ENCODE results near the gene PILRA. TPM values are rescaled to one million over a fixed set of nuclear protein-coding genes. Genes with fewer than 3 reads are reported as not detected.
A peak's percentile ranks its signal among the peaks of the same experiment; 100 is the strongest.

The PILRA gene
- total and polyA plus RNA-seq, 2 donors (not counting 1 experiment from before 2014, with no cell fraction given), result 10.3 to 23.0 TPM

GRCh38 chr7:100433592-100434296 lies 60.5 kb downstream of the PILRA start:
- Histone ChIP-seq H3K27me3 (replicated peaks in 1 of 4; ENCODE audit: control extremely low read depth in 1 of 4, control insufficient read depth in 3 of 4, insufficient read depth in 4 of 4, low read length in 3 of 4) (no peaks in the 10 kb centered on the region), H3K27ac (ENCODE audit: low read length in 2 of 2) (peak overlapping the region in 1 of 2 donors; percentile 91), H3K79me2 (ENCODE audit: control insufficient read depth, insufficient read depth, low read length) (peaks cover 39% of the 10 kb centered on the region), H3K4me3 (ENCODE audit: control extremely low read depth in 1 of 5, extremely low read depth in 1 of 5, insufficient read depth in 1 of 5, low read depth in 2 of 5, low read length in 4 of 5) (no peak overlapping the region), H3K9me3 (ENCODE audit: control extremely low read depth in 1 of 3, control insufficient read depth in 2 of 3, insufficient read depth in 1 of 3, low read length in 2 of 3) (no peaks in the 10 kb centered on the region), H3K4me2 (replicated peaks; ENCODE audit: low read depth, low read length, poor library complexity, severe bottlenecking) (no peak overlapping the region), H4K20me1 (ENCODE audit: control insufficient read depth, insufficient read depth, low read length, poor library complexity, severe bottlenecking) (peaks cover 44% of the 10 kb centered on the region), H3K9ac (ENCODE audit: low read length) (no peak overlapping the region), H2AFZ (ENCODE audit: insufficient read depth, low read depth, low read length, poor library complexity, severe bottlenecking) (no peak overlapping the region), H3K36me3 (replicated peaks in 1 of 2; ENCODE audit: control extremely low read depth in 1 of 2, control insufficient read depth in 1 of 2, extremely low read depth in 1 of 2, insufficient read depth in 2 of 2, low read length in 1 of 2) (peaks cover 5 to 30% of the 10 kb centered on the region in 2 experiments), H3K4me1 (ENCODE audit: control insufficient read depth in 2 of 2, insufficient read depth in 2 of 2, low read length in 2 of 2) (peaks cover 28 to 49% of the 10 kb centered on the region in 2 donors)
- H3K4me3 Mint-ChIP-seq, result peak overlapping the region; percentile 87
- peak; percentile 47 for DNase-seq
- WGBS (ENCODE audit: insufficient coverage), result 84% methylated on average over 4 of the region's 10 CpGs
- peaks cover 57% of the 10 kb centered on the region for H3K4me1 Mint-ChIP-seq
- no peaks in the 10 kb centered on the region for H3K9me3 Mint-ChIP-seq (ENCODE audit: insufficient read depth)
- no peaks in the 10 kb centered on the region for H3K27me3 Mint-ChIP-seq
- intact Hi-C loops (cut with micrococcal nuclease), result no loop called here
- TF ChIP-seq CTCF (IDR thresholded peaks at IDR 0.05), result no peak
- TF ChIP-seq EZH2 (IDR thresholded peaks at IDR 0.05; ENCODE audit: borderline replicate concordance, insufficient read depth, low read depth, low read length, poor library complexity, severe bottlenecking), result no peak
- POLR2A ChIA-PET, result interaction anchor here (0.6 kb wide), 2 partner anchors 45 to 103 kb away, joined by 3 to 6 read pairs; no protein-coding TSS in a partner anchor
- ATAC-seq (ENCODE audit: low read depth), result no peak
- peak overlapping the region; percentile 88 for H3K27ac Mint-ChIP-seq
- CTCF ChIA-PET, result interaction anchor here (1.1 kb wide), 1 partner anchor 126 kb away, joined by 3 read pairs; no protein-coding TSS in a partner anchor

Data from B cell (primary cell).